GM23338 (cell line): ENCODE results near the gene DNAJC17. TPM values are rescaled to one million over a fixed set of nuclear protein-coding genes. Genes with fewer than 3 reads are reported as not detected.

Experiments
- ATAC-seq: fragments of 200-7000 bp; cut with Tn5 transposase; 3 replicates; pipeline ENCODE4 v1.9.1; 2020
- DNase-seq: peaks from one replicate; pipeline ENCODE4 v3.0.0-alpha.2; 2015; ENCODE audit warnings: low spot score
- H2AFZ ChIP-seq: fragments of 200-600 bp; sonication (generic); 2 replicates; pipeline ENCODE4 v1.8.0; 2016; ENCODE audit warnings: antibody characterized with exemption, mild to moderate bottlenecking, moderate library complexity
- H3F3A ChIP-seq: fragments of 200-600 bp; sonication (generic); replicated peaks from 2 replicates; pipeline ENCODE4 v1.8.0; 2017; ENCODE audit warnings: antibody characterized with exemption, mixed run types, low read depth
- H3K27ac ChIP-seq: fragments of 200-600 bp; sonication (generic); 2 replicates; pipeline ENCODE4 v1.6.1; 2016; ENCODE audit warnings: low read depth
- H3K27me3 ChIP-seq: fragments of 200-600 bp; sonication (generic); 2 replicates; pipeline ENCODE4 v1.8.0; 2016; ENCODE audit warnings: mild to moderate bottlenecking, mixed run types, moderate library complexity; ENCODE audit not compliant: insufficient read depth
- H3K36me3 ChIP-seq: fragments of 200-600 bp; sonication (generic); 2 replicates; pipeline ENCODE4 v1.8.0; 2016; ENCODE audit warnings: mild to moderate bottlenecking; ENCODE audit not compliant: insufficient read depth
- H3K4me1 ChIP-seq: fragments of 200-600 bp; sonication (generic); 2 replicates; pipeline ENCODE4 v1.8.0; 2016; ENCODE audit warnings: mild to moderate bottlenecking, moderate library complexity; ENCODE audit not compliant: insufficient read depth
- H3K4me2 ChIP-seq: fragments of 200-600 bp; sonication (generic); 2 replicates; pipeline ENCODE4 v1.7.1; 2017; ENCODE audit warnings: mixed run types
- H3K4me3 ChIP-seq: fragments of 200-600 bp; sonication (generic); 2 replicates; pipeline ENCODE4 v1.6.1; 2016; ENCODE audit warnings: mixed run types
- H3K79me2 ChIP-seq: fragments of 200-600 bp; sonication (generic); replicated peaks from 2 replicates; pipeline ENCODE4 v1.8.0; 2017; ENCODE audit warnings: mild to moderate bottlenecking; ENCODE audit not compliant: insufficient read depth
- H3K9me2 ChIP-seq: fragments of 200-600 bp; sonication (generic); 2 replicates; pipeline ENCODE4 v1.8.0; 2017; ENCODE audit not compliant: insufficient read depth
- H4K20me1 ChIP-seq: fragments of 200-600 bp; sonication (generic); replicated peaks from 2 replicates; pipeline ENCODE4 v1.8.0; 2017; ENCODE audit warnings: mild to moderate bottlenecking; ENCODE audit not compliant: insufficient read depth
- H3K27ac Mint-ChIP-seq: 2 replicates; pipeline ENCODE4 v1.8.0; 2020; ENCODE audit warnings: inconsistent platforms, mild to moderate bottlenecking, moderate library complexity, mixed read lengths
- H3K27me3 Mint-ChIP-seq: 3 replicates; pipeline ENCODE4 v1.8.0; 2022; ENCODE audit warnings: low read depth, mild to moderate bottlenecking, moderate library complexity, mixed read lengths, inconsistent platforms; ENCODE audit not compliant: insufficient read depth, poor library complexity
- H3K36me3 Mint-ChIP-seq: 3 replicates; pipeline ENCODE4 v1.8.0; 2021; ENCODE audit warnings: low read depth, mild to moderate bottlenecking, inconsistent platforms, moderate library complexity, mixed read lengths
- H3K4me1 Mint-ChIP-seq: 3 replicates; pipeline ENCODE4 v1.8.0; 2020; ENCODE audit warnings: mild to moderate bottlenecking, inconsistent platforms, mixed read lengths
- H3K4me3 Mint-ChIP-seq: 3 replicates; pipeline ENCODE4 v1.8.0; 2021; ENCODE audit warnings: moderate library complexity, mild to moderate bottlenecking, inconsistent platforms, mixed read lengths
- H3K9me3 Mint-ChIP-seq: 3 replicates; pipeline ENCODE4 v1.8.0; 2020; ENCODE audit warnings: moderate library complexity, mild to moderate bottlenecking, inconsistent platforms, mixed read lengths
- CREB1 ChIP-seq: fragments of 250-450 bp; sonication (Bioruptor Pico); IDR thresholded peaks from 2 replicates; pipeline ENCODE4 v1.5.0; 2020; ENCODE audit warnings: low read depth, mild to moderate bottlenecking, moderate library complexity
- EZH2 ChIP-seq: fragments of 200-600 bp; sonication (generic); IDR thresholded peaks from one replicate; pipeline ENCODE4 v1.8.0; 2017; ENCODE audit warnings: antibody characterized with exemption, mild to moderate bottlenecking, low read depth; ENCODE audit not compliant: unreplicated experiment
- EZH2phosphoT487 ChIP-seq: fragments of 200-600 bp; sonication (generic); IDR thresholded peaks from one replicate; pipeline ENCODE4 v1.8.1; 2018; ENCODE audit warnings: antibody characterized with exemption; ENCODE audit not compliant: unreplicated experiment
- JUNB ChIP-seq: IDR thresholded peaks from one replicate; pipeline ENCODE4 v1.6.1; 2016; ENCODE audit warnings: antibody characterized with exemption; ENCODE audit not compliant: unreplicated experiment
- NANOG ChIP-seq: IDR thresholded peaks from 2 replicates; pipeline ENCODE4 v1.6.1; 2016; ENCODE audit warnings: antibody characterized with exemption, borderline replicate concordance
- POLR2AphosphoS5 ChIP-seq: IDR thresholded peaks from 2 replicates; pipeline ENCODE4 v1.6.1; 2016; ENCODE audit warnings: antibody characterized with exemption, low read depth
- STAT1 ChIP-seq: IDR thresholded peaks from one replicate; pipeline ENCODE4 v1.6.1; 2016; ENCODE audit warnings: antibody characterized with exemption; ENCODE audit not compliant: unreplicated experiment
- ZNF114 ChIP-seq: fragments of 250-450 bp; sonication (Bioruptor Pico); IDR thresholded peaks from 2 replicates; pipeline ENCODE4 v1.5.0; 2020; ENCODE audit warnings: mild to moderate bottlenecking, moderate library complexity
- ZNF331 ChIP-seq: fragments of 250-450 bp; sonication (Bioruptor Pico); IDR thresholded peaks from 2 replicates; pipeline ENCODE4 v1.5.0; 2020; ENCODE audit warnings: low read depth, mild to moderate bottlenecking, moderate library complexity
- polyA plus RNA-seq: library from polyadenylated mRNA; unstranded; fragments of >200 nt; fragmentation: Nextera tagmentation; extraction: Ambion mirVana; gene quantifications from 2 replicates; pipeline ENCODE4 v1.2.1, GENCODE V29; 2016
- total RNA-seq: library from RNA; depleted of rRNA; stranded (reverse); fragments of >200 nt; shearing (Covaris generic); gene quantifications from 2 replicates; pipeline ENCODE4 v1.2.3, GENCODE V29; 2014
- TF ChIP-seq, protein P1 (sequence below): fragments of 250-450 bp; sonication (Bioruptor Pico); IDR thresholded peaks from 2 replicates; pipeline ENCODE4 v1.5.0; 2020; ENCODE audit warnings: mild to moderate bottlenecking, moderate library complexity
- TF ChIP-seq, protein P2 (sequence below): IDR thresholded peaks from one replicate; pipeline ENCODE4 v1.6.1; 2018; ENCODE audit warnings: antibody characterized with exemption; ENCODE audit not compliant: unreplicated experiment
- TF ChIP-seq, protein P3 (sequence below): IDR thresholded peaks from 2 replicates; pipeline ENCODE4 v1.6.1; 2016; ENCODE audit warnings: antibody characterized with exemption
- TF ChIP-seq, protein P4 (sequence below), 2 experiments: fragments of 200-600 bp in 1 of 2; sonication (generic) in 1 of 2; conservative IDR thresholded peaks; 2 replicates each; pipeline versions ENCODE4 v1.5.1 to v1.6.1; 2016 to 2017; ENCODE audit warnings: antibody characterized with exemption in 2 of 2, low read depth in 2 of 2, mild to moderate bottlenecking in 2 of 2, moderate library complexity in 1 of 2

The DNAJC17 gene
- total and polyA plus RNA-seq, 2 experiments from 2014 or later, result 23.0 to 77.6 TPM

DNA sequence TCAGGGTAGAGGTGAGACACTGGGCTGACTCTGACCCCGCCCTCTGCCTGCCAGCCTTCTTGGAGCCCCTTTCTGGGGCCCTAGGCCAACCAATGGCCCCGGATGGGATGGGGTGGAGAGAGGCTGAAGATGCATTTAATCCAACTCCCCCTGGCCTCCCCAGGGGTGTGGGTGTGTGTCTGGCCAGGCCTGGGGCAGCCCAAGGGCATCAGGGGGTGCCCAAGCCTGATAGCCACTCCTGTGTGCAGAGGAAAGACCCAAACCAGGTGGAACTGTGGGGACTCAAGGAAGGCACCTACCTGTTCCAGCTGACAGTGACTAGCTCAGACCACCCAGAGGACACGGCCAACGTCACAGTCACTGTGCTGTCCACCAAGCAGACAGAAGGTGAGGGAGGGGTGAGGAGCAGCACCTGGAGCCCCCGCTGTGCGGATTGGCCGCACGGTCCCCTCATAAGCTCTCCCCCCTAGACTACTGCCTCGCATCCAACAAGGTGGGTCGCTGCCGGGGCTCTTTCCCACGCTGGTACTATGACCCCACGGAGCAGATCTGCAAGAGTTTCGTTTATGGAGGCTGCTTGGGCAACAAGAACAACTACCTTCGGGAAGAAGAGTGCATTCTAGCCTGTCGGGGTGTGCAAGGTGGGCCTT, 46.1 kb upstream of the DNAJC17 start:
- DNase-seq (no peak), ATAC-seq (no peak)
- Histone ChIP-seq H3K4me2 (no peak overlapping the region), H3K36me3 (peaks cover 11% of the 10 kb centered on the region), H3K79me2 (peaks cover 35% of the 10 kb centered on the region), H3K4me1 (no peaks in the 10 kb centered on the region), H2AFZ (no peak overlapping the region), H3K27ac (no peak overlapping the region), H3K9me2 (no peaks in the 10 kb centered on the region), H3F3A (peaks cover 12% of the 10 kb centered on the region), H4K20me1 (peaks cover 13% of the 10 kb centered on the region), H3K27me3 (no peaks in the 10 kb centered on the region), H3K4me3 (no peak overlapping the region)
- Mint-ChIP-seq H3K36me3 (peaks cover 75% of the 10 kb centered on the region), H3K27me3 (peaks cover 9% of the 10 kb centered on the region), H3K4me3 (no peak overlapping the region), H3K4me1 (peaks cover 12% of the 10 kb centered on the region), H3K27ac (no peak overlapping the region), H3K9me3 (no peaks in the 10 kb centered on the region)
- TF ChIP-seq EZH2, result no peak
- TF ChIP-seq JUNB, result no peak
- TF ChIP-seq, protein P1, sequence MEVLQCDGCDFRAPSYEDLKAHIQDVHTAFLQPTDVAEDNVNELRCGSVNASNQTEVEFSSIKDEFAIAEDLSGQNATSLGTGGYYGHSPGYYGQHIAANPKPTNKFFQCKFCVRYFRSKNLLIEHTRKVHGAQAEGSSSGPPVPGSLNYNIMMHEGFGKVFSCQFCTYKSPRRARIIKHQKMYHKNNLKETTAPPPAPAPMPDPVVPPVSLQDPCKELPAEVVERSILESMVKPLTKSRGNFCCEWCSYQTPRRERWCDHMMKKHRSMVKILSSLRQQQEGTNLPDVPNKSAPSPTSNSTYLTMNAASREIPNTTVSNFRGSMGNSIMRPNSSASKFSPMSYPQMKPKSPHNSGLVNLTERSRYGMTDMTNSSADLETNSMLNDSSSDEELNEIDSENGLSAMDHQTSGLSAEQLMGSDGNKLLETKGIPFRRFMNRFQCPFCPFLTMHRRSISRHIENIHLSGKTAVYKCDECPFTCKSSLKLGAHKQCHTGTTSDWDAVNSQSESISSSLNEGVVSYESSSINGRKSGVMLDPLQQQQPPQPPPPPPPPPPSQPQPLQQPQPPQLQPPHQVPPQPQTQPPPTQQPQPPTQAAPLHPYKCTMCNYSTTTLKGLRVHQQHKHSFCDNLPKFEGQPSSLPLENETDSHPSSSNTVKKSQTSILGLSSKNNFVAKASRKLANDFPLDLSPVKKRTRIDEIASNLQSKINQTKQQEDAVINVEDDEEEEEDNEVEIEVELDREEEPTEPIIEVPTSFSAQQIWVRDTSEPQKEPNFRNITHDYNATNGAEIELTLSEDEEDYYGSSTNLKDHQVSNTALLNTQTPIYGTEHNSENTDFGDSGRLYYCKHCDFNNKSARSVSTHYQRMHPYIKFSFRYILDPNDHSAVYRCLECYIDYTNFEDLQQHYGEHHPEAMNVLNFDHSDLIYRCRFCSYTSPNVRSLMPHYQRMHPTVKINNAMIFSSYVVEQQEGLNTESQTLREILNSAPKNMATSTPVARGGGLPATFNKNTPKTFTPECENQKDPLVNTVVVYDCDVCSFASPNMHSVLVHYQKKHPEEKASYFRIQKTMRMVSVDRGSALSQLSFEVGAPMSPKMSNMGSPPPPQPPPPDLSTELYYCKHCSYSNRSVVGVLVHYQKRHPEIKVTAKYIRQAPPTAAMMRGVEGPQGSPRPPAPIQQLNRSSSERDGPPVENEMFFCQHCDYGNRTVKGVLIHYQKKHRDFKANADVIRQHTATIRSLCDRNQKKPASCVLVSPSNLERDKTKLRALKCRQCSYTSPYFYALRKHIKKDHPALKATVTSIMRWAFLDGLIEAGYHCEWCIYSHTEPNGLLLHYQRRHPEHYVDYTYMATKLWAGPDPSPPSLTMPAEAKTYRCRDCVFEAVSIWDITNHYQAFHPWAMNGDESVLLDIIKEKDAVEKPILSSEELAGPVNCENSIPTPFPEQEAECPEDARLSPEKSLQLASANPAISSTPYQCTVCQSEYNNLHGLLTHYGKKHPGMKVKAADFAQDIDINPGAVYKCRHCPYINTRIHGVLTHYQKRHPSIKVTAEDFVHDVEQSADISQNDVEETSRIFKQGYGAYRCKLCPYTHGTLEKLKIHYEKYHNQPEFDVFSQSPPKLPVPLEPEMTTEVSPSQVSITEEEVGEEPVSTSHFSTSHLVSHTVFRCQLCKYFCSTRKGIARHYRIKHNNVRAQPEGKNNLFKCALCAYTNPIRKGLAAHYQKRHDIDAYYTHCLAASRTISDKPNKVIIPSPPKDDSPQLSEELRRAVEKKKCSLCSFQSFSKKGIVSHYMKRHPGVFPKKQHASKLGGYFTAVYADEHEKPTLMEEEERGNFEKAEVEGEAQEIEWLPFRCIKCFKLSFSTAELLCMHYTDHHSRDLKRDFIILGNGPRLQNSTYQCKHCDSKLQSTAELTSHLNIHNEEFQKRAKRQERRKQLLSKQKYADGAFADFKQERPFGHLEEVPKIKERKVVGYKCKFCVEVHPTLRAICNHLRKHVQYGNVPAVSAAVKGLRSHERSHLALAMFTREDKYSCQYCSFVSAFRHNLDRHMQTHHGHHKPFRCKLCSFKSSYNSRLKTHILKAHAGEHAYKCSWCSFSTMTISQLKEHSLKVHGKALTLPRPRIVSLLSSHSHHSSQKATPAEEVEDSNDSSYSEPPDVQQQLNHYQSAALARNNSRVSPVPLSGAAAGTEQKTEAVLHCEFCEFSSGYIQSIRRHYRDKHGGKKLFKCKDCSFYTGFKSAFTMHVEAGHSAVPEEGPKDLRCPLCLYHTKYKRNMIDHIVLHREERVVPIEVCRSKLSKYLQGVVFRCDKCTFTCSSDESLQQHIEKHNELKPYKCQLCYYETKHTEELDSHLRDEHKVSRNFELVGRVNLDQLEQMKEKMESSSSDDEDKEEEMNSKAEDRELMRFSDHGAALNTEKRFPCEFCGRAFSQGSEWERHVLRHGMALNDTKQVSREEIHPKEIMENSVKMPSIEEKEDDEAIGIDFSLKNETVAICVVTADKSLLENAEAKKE (CRISPR knock-in tag), result no peak
- TF ChIP-seq, protein P2, sequence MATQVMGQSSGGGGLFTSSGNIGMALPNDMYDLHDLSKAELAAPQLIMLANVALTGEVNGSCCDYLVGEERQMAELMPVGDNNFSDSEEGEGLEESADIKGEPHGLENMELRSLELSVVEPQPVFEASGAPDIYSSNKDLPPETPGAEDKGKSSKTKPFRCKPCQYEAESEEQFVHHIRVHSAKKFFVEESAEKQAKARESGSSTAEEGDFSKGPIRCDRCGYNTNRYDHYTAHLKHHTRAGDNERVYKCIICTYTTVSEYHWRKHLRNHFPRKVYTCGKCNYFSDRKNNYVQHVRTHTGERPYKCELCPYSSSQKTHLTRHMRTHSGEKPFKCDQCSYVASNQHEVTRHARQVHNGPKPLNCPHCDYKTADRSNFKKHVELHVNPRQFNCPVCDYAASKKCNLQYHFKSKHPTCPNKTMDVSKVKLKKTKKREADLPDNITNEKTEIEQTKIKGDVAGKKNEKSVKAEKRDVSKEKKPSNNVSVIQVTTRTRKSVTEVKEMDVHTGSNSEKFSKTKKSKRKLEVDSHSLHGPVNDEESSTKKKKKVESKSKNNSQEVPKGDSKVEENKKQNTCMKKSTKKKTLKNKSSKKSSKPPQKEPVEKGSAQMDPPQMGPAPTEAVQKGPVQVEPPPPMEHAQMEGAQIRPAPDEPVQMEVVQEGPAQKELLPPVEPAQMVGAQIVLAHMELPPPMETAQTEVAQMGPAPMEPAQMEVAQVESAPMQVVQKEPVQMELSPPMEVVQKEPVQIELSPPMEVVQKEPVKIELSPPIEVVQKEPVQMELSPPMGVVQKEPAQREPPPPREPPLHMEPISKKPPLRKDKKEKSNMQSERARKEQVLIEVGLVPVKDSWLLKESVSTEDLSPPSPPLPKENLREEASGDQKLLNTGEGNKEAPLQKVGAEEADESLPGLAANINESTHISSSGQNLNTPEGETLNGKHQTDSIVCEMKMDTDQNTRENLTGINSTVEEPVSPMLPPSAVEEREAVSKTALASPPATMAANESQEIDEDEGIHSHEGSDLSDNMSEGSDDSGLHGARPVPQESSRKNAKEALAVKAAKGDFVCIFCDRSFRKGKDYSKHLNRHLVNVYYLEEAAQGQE, result no peak
- TF ChIP-seq ZNF331, result no peak
- no peak for TF ChIP-seq ZNF114 (CRISPR knock-in tag)
- no peak for TF ChIP-seq POLR2AphosphoS5
- no peak for TF ChIP-seq CREB1 (CRISPR knock-in tag)
- TF ChIP-seq NANOG, result no peak
- TF ChIP-seq STAT1, result no peak
- TF ChIP-seq, protein P3, sequence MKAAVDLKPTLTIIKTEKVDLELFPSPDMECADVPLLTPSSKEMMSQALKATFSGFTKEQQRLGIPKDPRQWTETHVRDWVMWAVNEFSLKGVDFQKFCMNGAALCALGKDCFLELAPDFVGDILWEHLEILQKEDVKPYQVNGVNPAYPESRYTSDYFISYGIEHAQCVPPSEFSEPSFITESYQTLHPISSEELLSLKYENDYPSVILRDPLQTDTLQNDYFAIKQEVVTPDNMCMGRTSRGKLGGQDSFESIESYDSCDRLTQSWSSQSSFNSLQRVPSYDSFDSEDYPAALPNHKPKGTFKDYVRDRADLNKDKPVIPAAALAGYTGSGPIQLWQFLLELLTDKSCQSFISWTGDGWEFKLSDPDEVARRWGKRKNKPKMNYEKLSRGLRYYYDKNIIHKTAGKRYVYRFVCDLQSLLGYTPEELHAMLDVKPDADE, result no peak
- TF ChIP-seq, protein P4, sequence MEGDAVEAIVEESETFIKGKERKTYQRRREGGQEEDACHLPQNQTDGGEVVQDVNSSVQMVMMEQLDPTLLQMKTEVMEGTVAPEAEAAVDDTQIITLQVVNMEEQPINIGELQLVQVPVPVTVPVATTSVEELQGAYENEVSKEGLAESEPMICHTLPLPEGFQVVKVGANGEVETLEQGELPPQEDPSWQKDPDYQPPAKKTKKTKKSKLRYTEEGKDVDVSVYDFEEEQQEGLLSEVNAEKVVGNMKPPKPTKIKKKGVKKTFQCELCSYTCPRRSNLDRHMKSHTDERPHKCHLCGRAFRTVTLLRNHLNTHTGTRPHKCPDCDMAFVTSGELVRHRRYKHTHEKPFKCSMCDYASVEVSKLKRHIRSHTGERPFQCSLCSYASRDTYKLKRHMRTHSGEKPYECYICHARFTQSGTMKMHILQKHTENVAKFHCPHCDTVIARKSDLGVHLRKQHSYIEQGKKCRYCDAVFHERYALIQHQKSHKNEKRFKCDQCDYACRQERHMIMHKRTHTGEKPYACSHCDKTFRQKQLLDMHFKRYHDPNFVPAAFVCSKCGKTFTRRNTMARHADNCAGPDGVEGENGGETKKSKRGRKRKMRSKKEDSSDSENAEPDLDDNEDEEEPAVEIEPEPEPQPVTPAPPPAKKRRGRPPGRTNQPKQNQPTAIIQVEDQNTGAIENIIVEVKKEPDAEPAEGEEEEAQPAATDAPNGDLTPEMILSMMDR (conservative IDR thresholded peaks at IDR 0.05; ENCODE audit: low read depth in 2 of 2), result no peak
- no peak for TF ChIP-seq EZH2phosphoT487
